Parathyroid adenoma (tissue), 2 donors: ENCODE measurements around the gene NPPA.

ENCODE experiments used
- H2AFZ ChIP-seq: fragments of 300-600 bp; sonication (generic); one replicate; pipeline ENCODE4 v1.7.0; 2017; ENCODE audit warnings: antibody characterized with exemption, mild to moderate bottlenecking
- H3K27ac ChIP-seq: fragments of 300-600 bp; sonication (generic); one replicate; pipeline ENCODE4 v1.7.0; 2017
- H3K27me3 ChIP-seq: fragments of 300-600 bp; sonication (generic); one replicate; pipeline ENCODE4 v1.7.0; 2017; ENCODE audit warnings: low read length; ENCODE audit not compliant: control insufficient read depth, insufficient read depth
- H3K36me3 ChIP-seq: fragments of 300-600 bp; sonication (generic); one replicate; pipeline ENCODE4 v1.7.0; 2017; ENCODE audit warnings: low read length; ENCODE audit not compliant: control insufficient read depth, insufficient read depth
- H3K4me1 ChIP-seq: fragments of 300-600 bp; sonication (generic); one replicate; pipeline ENCODE4 v1.7.0; 2017; ENCODE audit warnings: control low read depth
- H3K4me2 ChIP-seq: fragments of 300-600 bp; sonication (generic); one replicate; pipeline ENCODE4 v1.7.0; 2017; ENCODE audit warnings: low read length
- H3K4me3 ChIP-seq: fragments of 300-600 bp; sonication (generic); one replicate; pipeline ENCODE4 v1.7.0; 2017; ENCODE audit warnings: low read depth, low read length
- H3K79me2 ChIP-seq: fragments of 300-600 bp; sonication (generic); one replicate; pipeline ENCODE4 v1.7.0; 2017; ENCODE audit warnings: control low read depth
- H3K9ac ChIP-seq: fragments of 300-600 bp; sonication (generic); one replicate; pipeline ENCODE4 v1.7.0; 2017; ENCODE audit warnings: mild to moderate bottlenecking
- H3K9me3 ChIP-seq: fragments of 300-600 bp; sonication (generic); one replicate; pipeline ENCODE4 v1.7.0; 2017; ENCODE audit warnings: low read length; ENCODE audit not compliant: control insufficient read depth
- CTCF ChIP-seq: fragments of 300-600 bp; sonication (generic); IDR thresholded peaks from one replicate; pipeline ENCODE4 v1.7.0; 2017; ENCODE audit warnings: antibody characterized with exemption, mild to moderate bottlenecking
- donor health status: primary hyperparathyroidism.

Gene NPPA

GRCh38 chr1:11850156-11850555, 2.6 kb upstream of the NPPA start:
- H3K9me3 ChIP-seq, result no peaks in the 10 kb centered on the region
- H3K4me3 ChIP-seq, result no peak overlapping the region
- no peak overlapping the region for H3K4me2 ChIP-seq
- no peaks in the 10 kb centered on the region for H3K4me1 ChIP-seq
- H3K27ac ChIP-seq, result no peak overlapping the region
- no peaks in the 10 kb centered on the region for H3K27me3 ChIP-seq
- H3K79me2 ChIP-seq, result no peaks in the 10 kb centered on the region
- no peak for TF ChIP-seq CTCF
- no peak overlapping the region for H2AFZ ChIP-seq
- H3K36me3 ChIP-seq, result no peaks in the 10 kb centered on the region
- H3K9ac ChIP-seq, result no peak overlapping the region

DNA sequence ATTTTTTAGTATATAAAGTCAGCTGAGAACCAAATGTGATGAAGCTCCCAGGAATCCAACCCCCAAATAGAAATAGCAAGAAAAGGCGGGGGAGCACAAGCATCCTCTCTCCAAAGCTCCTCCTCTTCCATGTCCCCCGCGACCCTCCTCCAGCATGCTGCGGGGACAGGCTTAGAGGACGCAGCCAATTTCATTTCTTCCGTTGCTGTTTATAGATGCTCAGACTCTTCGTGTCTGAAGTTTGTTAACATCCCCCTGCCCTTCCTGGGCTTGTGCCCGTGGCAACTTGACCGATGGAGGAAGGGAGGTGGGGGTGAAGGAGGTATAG, 754 bp upstream of the NPPA start:
- Histone ChIP-seq H3K4me1 (no peaks in the 10 kb centered on the region), H2AFZ (no peak overlapping the region), H3K9ac (no peak overlapping the region), H3K27ac (no peak overlapping the region), H3K9me3 (no peaks in the 10 kb centered on the region), H3K27me3 (no peaks in the 10 kb centered on the region), H3K36me3 (no peaks in the 10 kb centered on the region), H3K4me2 (no peak overlapping the region), H3K79me2 (no peaks in the 10 kb centered on the region), H3K4me3 (no peak overlapping the region)
- no peak for TF ChIP-seq CTCF

GRCh38 chr1:11845641-11846335, 1.8 kb downstream of the NPPA start:
- Histone ChIP-seq H3K79me2 (no peaks in the 10 kb centered on the region), H3K27me3 (no peaks in the 10 kb centered on the region), H3K4me2 (no peak overlapping the region), H3K27ac (no peak overlapping the region), H2AFZ (no peak overlapping the region), H3K4me3 (no peak overlapping the region), H3K36me3 (no peaks in the 10 kb centered on the region), H3K9me3 (no peaks in the 10 kb centered on the region), H3K9ac (no peak overlapping the region), H3K4me1 (no peaks in the 10 kb centered on the region)
- no peak for TF ChIP-seq CTCF

- Histone ChIP-seq H3K27ac (no peak overlapping the region), H3K4me3 (no peak overlapping the region), H2AFZ (no peak overlapping the region), H3K4me2 (no peak overlapping the region), H3K27me3 (no peaks in the 10 kb centered on the region), H3K9me3 (no peaks in the 10 kb centered on the region), H3K36me3 (no peaks in the 10 kb centered on the region), H3K9ac (no peak overlapping the region), H3K4me1 (no peaks in the 10 kb centered on the region), H3K79me2 (no peaks in the 10 kb centered on the region)
- no peak for TF ChIP-seq CTCF
These were observed 5.2 kb downstream of the NPPA start for GRCh38 chr1:11842154-11843041.
